Stimulated activated CD4-positive, alpha-beta T cell treated with anti-CD3 and anti-CD28 coated beads, Interleukin-1b, Interleukin-23, amount 100 ng/mL, for 1 hour (primary cell): Measurements from ENCODE around the gene PARD3B.

ENCODE experiments used
- DNase-seq, 2 donors: peaks; one replicate each; pipeline ENCODE4 v3.0.0-alpha.2; 2020; ENCODE audit warnings: low read depth in 2 of 2

PARD3B gene

DNA sequence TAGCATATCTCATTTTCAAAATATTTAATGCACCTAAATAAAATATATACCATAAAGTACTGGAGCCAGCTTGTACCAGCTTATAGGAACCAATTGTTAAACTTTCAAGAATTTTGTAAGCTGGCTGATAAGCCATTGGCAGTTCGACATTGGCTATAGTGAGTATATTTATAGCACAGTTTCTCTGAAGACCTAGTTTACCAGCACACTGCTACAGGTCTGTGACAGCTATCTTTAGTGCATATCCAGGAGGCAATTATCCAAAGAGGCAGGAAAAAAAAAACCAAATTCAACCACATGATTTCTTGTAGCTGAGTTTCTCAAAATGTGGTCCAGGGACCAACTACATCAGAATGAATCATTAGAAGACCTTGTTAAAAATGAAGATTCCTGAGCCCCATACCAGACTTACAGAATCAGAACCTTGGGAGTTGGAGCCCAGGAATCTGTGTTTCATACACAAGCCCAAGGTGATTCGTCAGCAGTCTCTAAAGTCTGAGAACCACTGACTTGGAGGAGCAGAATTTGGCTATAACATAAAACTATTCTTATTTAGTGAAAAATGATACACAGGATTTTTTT, 858.1 kb downstream of the PARD3B start:
- DNase-seq = no peak

DNA sequence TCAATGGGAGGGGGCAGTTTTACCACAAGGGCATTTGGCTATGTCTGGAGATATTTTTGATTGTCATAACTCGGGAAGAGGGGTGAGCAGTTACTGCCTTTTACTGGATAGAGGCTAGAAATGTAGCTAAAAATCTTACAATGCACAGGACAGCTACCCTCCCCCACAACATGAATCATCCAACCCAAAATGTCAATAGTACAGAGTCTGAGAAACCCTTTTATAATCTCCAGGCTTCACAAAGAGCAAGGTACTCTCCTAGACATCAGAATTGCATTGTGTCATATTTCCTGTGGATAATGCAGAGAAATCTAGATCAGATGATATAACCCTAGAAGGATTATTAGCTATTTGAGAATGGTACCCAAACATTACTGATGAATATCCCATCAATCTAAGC, 859.9 kb downstream of the PARD3B start:
- no peak for DNase-seq

DNA sequence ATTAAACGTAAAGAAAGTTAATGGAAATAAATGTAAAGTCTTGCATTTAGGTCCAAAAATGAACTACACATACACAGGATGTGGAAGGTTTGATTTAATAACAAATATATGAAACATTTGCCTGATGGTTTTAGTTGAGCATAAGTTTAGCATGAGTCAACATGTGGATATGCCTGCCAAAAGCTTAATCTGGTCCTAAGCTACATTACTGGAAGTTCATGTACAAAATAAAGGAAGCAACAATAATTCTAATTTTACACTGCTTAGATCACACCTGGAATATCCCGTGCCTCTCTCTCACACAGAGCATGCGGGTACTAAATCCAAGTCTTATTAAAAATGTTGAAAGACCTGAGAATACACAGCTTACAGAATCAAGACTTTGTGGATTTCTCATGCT, 860.5 kb downstream of the PARD3B start:
- no peak for DNase-seq

GRCh38 chr2:205407984-205408383, 862.7 kb downstream of the PARD3B start:
- no peak for DNase-seq

DNA sequence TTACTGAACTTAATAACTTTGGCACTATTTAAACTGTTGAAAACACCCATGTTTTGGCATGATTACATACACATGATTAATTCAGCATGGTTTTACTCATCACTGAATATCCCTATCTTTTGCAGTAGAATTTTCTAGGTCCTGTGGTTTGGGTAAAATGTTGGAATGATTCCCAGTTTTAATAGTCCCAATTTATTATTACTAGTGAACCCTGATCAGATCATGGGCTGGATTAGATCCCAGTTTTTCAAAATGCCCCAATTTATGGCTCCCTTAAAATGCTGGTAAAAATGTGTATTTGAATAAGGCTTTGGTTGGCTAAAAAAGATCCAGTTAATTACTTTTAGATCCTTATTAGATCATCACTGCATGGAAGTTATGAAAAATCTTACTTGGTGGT, 863.4 kb downstream of the PARD3B start:
- no peak for DNase-seq

DNA sequence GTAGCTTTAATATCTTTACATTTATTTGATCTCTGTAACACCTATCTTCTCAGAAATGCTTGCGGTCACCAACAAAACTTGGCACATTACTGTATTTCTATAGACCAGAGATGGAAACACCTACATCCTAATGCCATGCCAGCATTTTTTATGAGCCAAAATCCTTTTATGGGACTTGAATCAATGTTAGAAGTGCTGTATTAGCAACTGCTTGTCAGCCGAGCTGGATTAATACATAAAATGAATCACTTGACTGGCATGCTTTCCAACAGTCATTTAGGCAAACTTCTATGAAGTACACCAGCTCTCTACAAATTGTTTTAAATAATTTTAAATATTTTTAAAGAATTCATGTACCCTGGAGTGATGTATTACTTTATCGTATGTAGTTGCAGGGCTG, 864.1 kb downstream of the PARD3B start:
- DNase-seq = no peak

DNA sequence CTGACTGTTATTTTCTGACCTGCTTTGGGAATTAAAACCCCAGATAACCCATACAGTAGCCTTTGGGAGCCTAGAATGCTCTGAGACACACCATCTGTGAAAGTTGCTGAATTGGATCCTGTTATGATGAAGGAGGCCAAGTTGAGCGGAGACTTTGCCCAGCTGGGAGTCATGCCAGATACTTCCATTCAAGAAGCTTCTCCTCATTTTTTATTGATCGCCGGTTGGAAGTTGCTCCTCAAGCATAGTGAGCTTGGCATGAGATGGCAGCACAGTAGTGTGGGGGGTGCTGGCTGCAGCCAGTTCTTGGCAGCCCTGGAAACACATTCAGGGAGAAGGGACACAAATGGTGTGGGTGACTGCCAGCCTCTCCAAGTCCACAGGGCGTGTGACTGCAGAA, 866.3 kb downstream of the PARD3B start:
- DNase-seq = no peak

DNA sequence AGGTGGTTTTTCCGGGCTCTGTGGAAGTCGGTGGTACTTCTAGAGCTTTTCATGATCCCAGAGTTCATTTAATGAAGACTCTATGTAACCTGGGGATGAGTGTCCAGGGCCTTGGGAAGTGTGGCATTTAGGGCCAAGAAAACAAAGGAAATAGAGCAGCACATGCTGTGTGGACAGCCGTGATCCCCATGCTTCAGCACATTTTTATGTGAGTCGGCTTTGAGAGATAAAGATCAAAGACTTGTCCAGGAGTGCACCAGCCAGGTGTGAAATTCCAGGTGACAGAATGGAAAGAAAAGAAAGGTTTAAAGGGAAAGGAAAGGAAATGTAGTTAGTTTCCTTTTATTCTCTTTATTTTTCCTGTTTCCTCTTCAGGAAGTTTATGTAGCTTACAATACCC, 879.1 kb downstream of the PARD3B start:
- DNase-seq = no peak

DNA sequence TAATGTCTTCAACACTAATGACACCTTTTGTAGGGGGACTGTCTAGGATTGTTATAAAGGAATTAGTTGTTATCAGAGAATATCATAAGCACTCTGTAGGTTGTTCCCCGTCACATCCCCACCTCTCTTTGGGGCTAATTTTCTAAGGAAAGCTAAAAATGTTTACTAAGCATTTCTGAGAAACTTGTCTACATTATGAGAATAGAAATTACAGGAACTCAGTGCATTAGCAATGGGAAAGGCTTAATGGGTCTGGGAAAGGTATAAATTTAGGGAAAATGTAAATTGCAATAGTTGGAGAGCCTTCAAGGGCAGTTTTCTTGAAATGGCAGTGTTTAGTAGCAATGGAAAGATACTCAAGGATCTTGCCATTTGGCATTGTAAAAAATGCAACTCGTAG, 879.8 kb downstream of the PARD3B start:
- DNase-seq = no peak

- DNase-seq = no peak
Observed at GRCh38 chr2:205427112-205427511, 881.8 kb downstream of the PARD3B start.

- no peak for DNase-seq
Observed at GRCh38 chr2:205428811-205429210, 883.5 kb downstream of the PARD3B start.

DNA sequence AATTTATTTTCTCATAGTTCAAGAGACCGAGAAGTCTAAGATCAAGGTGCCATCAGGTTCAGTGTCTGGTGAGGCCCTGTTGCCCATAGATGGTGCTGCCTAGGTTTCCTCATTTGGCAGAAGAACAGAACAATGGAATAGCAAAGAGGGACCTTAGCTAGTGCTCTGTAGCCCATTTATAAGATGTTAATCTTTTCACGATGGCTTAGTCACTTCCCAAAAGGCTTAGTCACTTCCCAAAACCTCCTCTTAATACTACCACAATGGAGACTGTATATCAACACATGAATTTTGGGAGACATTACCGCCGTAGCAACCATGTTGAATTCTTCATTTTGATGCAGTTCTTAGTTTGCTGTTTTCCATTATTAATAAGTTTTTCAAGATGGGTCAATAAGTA, 890.7 kb downstream of the PARD3B start:
- DNase-seq = no peak

DNA sequence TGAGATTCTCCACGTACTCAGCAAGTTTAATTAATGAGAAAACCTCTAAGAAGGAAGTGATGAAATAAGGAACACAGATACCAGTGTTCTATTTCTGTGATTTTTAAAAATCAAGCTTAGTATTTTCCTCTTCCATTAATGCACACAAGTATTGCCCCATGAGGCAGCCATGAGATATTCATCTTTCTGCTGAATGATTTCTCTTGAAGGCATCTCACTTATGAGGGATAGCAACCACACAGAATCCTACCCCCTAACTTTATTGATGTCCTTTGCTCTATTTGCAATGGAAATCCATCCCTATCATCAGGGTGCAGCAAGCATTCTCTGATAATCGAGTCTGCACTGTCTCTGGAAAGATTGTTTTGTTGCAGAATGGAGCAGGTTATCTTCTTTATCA, 893.0 kb downstream of the PARD3B start:
- DNase-seq = no peak

DNA sequence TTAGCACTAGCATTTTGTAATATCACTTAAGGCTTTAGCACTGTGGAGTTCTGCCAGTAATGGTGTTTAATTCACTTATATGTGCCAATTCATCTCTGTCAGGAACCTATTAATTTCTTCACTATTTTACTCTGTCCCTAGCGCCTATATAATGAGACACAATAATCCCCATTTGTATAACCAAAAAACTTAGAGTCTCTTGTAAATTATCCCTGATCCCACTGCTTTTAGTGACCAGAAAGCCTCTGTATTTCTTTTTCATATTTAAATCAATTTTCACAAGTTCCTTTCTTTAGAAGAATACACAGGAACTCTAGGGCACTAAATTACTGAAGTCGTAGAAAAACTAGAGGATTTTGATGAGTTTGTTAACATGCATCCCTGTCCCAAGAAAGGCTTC, 894.3 kb downstream of the PARD3B start:
- DNase-seq = no peak

DNA sequence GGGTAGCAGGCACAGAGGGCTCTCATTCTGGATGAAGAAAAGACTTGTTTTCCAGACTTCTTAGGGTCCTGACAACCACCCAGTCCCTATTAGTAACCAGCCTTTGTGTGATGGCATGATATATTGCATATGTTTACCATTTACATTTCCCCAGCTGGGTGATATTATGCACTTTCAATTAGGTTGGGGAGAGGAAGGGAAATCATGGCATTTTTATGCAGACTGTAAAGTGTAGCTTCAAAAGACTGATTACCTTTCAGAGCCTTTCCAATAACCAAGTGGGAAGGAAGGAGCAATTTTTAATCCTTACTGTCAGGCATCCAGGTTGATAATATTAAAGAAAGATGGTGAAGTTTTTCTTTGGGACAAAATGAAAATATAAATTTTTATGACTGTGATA, 896.2 kb downstream of the PARD3B start:
- no peak for DNase-seq

DNA sequence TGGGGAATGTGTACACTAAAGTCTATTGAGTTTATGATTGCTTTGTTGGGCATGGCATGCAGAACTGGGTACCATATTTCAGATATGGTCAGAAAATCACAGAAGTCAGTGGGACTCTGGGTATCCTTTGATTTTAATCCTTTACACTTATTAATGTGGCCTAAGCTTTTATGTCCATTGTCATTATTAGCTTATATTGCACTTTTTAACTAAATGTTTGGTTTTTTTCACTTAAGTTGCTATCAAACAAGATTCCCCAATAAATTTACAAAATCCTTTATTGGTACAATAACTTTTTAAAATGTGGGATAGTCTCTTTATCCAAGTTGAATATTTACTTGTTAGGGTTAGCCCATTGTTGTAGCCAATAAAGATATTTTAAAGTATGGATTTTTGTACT, 902.9 kb downstream of the PARD3B start:
- DNase-seq = no peak

- DNase-seq = no peak
Observed at GRCh38 chr2:205451901-205452512, 906.7 kb downstream of the PARD3B start.

DNA sequence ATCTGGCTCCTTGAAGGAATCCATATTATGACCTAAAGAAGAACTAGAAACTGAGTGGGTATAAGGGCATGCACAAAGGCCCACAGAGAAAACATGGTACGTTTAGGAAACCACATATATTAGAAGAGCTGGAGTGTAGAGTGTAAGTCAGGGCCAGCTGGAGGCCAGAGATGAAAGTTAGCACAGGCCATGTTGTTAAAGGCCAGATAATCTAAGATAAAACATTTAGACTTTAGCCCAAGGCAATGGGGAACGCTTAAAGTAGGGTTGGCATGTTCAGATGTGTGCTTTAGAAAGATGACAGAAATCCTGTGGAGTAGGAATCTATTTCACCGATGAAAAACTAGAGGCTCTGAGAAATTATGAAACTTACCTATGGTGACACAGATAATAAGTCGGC, 907.9 kb downstream of the PARD3B start:
- no peak for DNase-seq

GRCh38 chr2:205456682-205457081, 911.4 kb downstream of the PARD3B start:
- DNase-seq = no peak

DNA sequence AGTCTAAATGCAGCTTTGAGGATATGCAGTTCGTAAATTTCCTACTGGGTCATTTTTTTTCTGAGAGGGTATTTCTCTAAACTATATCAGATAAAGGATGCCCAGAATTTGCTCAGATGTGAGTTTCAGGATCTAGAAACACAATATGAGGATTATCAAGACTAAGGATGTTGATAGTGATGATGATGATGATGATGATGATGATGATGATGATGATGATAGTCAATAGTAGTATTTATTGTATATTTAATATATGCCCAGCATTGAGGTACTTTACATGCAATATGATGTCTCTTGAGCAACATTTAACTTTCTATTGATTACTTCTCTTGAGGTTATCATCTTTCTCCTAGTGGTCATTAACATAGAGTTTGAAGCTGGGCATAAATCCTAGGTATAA, 914.9 kb downstream of the PARD3B start:
- DNase-seq = no peak

DNA sequence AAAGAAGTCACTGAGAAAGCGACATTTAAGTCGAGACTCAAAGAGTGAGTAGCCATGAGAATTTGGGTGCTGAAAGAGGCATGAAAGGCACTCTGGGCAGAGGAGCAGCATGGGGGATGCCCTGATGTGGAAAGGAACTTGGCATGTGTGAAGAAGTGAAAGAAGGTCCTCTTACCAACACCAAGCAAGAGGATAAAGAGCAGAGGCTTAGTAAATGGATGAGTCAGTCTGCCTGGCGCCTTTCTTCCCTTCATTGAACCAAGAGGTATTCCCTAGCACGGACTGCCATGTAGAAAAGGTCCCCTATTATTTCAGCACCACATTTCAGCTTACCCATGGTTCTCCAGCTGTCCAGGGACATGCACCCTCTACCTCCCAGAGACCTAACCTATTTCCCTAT, 915.9 kb downstream of the PARD3B start:
- DNase-seq = no peak

DNA sequence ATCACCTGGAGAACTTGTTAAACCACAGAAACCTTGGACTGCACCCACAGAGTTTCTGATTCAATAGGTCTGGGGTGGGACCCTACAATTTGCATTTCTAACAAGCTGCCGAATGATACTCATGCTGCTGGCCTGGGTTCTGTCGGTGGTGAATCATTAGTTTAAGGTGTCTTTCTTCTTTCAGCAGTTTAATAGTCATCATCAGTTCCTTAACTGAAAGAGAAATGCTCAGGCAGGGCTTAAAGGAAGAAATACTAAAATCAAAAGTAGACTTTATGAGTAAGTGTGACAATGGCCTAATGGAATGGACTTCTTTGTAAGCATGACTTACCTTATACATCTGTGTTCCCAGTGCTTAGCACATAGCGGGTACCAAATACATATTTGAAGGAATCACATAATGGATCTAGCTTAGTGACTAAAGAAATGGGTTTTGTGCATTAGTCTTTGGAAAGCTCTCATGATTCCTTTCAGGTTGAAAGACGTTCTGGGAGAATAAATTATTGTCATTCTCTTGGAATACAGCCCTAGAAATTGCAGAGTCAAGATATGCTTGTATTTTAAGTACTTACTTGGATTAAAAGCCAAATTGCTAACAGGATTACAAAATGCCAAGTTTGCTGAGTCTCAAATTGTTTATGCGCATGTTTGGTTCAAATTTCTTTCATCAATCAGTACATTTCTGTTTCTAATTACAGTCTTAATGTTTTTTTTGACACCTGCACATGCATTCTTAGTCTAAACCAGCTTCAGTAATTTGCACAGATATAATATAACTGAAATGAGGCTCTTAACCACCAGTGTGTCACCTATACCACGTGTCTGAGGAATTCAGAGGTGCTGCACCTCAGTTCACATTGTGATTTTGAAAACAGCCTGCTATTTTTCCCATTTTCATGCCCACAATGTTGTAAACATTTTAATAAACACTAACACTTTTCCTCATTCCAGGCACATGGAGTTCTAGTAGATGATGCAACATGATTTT, 916.7 kb downstream of the PARD3B start:
- DNase-seq = no peak
